ENCODE results near the gene SQSTM1.
"Not testable (repeated sequence)": the region's sequence is repeated elsewhere in the genome, so short reads cannot be mapped to it uniquely, and the experiment has no call there.

The SQSTM1 gene

GRCh38 chr5:179820483-179821297 is at the start of gene SQSTM1:
TSS of gene SQSTM1 (plus strand) at chr5:179820905. CDS start at chr5:179820937, 32 bp downstream.
- peak; percentile 94 for DNase-seq

- DNase-seq, result no peak
These were observed 49.3 kb upstream of the SQSTM1 start for GRCh38 chr5:179771311-179771895.

- no peak for DNase-seq
These were observed 48.4 kb upstream of the SQSTM1 start for GRCh38 chr5:179772351-179772750.

DNA sequence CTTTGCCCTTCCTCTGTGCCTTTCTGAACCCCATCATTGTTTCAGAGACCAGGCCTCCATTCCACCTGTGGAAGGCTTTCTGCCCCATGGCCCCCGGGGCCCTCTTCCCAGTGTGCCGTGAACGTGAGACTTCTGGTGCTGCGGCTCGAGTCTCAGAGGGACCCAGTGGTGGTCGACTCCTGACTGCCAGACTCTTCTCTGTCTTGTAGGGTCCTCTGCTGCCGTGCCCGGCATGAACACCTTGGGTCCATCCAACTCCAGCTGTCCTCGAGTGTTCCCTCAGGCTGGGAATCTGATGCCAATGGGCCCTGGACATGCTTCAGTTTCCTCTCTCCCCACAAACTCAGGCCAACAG is 47.0 kb upstream of the SQSTM1 start:
- no peak for DNase-seq

- no peak for DNase-seq
These were observed 46.3 kb upstream of the SQSTM1 start for GRCh38 chr5:179774442-179774841.

GRCh38 chr5:179776411-179776938 is 44.2 kb upstream of the SQSTM1 start:
- DNase-seq, result no peak

DNA sequence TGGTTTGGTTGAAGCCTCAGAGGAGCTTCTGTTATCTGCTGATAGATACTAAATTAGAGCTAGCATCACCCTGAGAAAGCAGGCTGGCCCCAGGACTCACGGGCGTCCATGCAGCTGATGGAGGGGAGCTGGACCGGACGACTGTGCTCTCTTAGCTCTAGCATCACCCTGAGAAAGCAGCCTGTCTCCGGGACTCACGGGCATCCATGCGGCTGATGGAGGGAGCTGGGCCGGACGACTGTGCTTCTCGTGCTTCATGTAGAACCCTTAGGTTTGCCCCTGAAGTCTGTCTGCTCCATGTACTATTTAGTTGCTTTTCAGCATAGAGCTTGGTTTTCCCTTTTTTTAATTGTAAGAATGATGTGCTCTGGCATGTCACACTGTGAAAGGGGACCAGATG is 43.2 kb upstream of the SQSTM1 start:
- DNase-seq, result no peak

- no peak for DNase-seq
These were observed 42.8 kb upstream of the SQSTM1 start for GRCh38 chr5:179777909-179778308.

GRCh38 chr5:179778591-179778990 is 42.1 kb upstream of the SQSTM1 start:
- DNase-seq, result no peak

- no peak for DNase-seq
These were observed 40.9 kb upstream of the SQSTM1 start for GRCh38 chr5:179779826-179780225.

DNA sequence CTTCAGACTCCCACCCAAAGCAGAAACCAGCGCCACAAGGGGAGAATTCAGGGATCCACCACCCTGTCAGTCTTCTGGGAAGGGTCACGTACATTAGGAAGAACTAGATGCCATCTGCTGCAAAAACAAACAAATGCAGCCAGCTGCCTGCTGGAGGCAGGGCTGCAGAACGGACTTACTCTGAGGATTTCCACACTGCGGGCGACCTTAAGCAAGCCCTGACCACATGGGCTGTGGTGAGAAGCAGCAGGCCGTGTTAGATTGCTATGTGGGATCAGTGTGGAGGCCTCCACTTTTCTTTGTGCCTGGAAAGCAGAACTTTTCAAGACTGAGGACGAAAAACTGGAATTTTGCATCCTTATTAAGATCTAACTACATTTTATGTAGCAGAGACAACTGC is 40.3 kb upstream of the SQSTM1 start:
- no peak for DNase-seq

- no peak for DNase-seq
These were observed 38.9 kb upstream of the SQSTM1 start for GRCh38 chr5:179781846-179782245.

DNA sequence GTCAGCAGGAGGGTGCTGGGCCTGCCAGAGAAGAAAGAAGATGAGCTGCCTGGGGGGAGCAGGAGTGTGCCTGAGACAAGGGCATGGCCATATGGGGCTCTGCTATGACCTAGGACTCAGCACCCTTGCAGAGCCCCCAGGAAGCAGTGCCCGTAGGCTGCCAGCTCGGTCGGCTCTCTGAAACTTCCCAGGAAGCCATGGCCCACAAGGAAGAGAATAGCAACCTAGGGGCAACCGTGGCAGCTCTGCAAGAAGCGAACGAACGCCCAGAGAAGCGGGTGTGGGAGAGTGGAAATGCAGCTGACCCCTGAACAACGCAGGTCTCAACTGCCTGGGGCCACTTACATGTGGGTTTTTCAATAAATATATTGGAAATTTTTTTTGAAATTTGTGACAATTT is 37.6 kb upstream of the SQSTM1 start:
- no peak for DNase-seq

DNA sequence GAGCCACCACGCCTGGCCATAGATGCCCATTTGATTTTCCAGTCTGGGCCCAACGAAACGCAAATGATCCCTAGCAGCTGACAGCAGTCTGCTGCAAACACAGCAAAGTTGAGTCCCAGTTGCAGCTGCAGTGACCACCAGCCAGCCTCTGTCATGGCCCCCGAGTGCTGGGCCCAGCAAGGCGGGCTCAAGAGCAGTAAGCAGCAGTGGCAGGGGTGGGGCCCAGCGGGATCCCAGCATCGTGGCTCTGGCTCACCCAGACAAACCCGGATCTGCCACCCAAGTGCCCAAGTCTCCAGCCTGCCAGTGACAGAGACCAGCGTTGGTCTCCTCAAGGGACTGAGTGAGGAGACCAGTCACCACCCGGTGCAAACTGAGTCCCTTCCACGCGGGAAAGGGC is 33.8 kb upstream of the SQSTM1 start:
- no peak for DNase-seq

- no peak for DNase-seq
These were observed 32.4 kb upstream of the SQSTM1 start for GRCh38 chr5:179788193-179788854.

DNA sequence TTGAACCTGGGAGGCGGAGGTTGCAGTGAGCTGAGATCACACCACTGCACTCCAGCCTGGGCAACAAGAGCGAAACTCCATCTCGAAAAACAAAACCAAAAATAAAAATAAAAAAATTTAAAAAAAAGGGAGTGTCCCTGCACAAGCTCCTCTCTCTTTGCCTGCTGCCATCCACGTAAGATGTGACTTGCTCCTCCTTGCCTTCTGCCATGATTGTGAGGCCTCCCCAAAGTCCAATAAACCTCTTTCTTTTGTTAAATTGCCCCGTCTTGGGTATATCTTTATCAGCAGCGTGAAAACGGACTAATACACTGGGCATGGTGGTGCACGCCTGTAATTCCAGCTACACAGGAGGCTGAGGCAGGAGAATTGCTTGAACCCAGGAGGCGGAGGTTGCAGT is 31.4 kb upstream of the SQSTM1 start:
- DNase-seq, result not testable (repeated sequence)

DNA sequence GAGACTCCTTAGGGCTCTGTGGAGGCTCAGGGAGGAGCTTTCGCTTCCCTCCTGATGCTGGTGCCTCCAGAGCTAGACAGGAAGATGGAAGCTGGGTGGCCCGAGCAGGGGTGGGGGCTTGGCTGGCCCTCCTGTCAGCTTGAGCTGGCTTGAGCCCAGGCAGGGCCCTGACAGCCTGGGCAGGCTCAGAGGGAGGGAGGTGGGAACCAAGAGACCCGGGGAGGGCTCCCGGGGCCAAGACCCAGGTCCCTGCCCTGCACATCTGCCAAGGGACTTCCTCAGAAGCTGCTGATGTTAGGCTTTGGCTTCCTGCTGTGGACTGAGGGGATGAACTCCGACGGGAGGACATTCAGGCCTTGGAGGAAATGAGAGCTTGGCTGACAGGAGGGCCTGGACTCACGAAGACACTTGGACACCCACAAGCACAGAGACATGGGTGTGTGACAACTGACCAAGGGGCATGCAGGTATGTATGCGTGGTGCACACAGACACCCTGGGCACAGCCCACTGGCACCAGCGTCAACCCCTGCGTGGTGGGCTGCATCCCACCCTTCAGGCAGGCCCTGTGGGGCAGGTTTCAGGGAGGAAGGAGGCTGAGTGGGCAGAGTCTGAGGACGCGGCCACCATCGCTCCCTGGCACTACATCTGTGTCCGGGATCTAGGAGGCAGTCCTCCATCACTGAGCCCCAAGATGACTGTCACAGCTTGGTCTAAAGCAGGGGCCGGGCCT is 28.7 kb upstream of the SQSTM1 start:
- DNase-seq, result no peak

- no peak for DNase-seq
These were observed 27.9 kb upstream of the SQSTM1 start for GRCh38 chr5:179792612-179793467.

- DNase-seq, result peak; percentile 55
These were observed 27.1 kb upstream of the SQSTM1 start, which contains the start of gene LTC4S for GRCh38 chr5:179793468-179794139. TSS of gene LTC4S (plus strand) at chr5:179793986. CDS start at chr5:179794081, 95 bp downstream.

GRCh38 chr5:179794171-179794570 is 26.5 kb upstream of the SQSTM1 start:
- DNase-seq, result no peak

- no peak for DNase-seq
These were observed 26.1 kb upstream of the SQSTM1 start for GRCh38 chr5:179794575-179794974.
